D721Med (cell line): ENCODE results near the gene ELF5.

Experiments used
- DNase-seq: peaks from one replicate; pipeline ENCODE4 v3.0.0; 2011; ENCODE audit warnings: low spot score; ENCODE audit not compliant: insufficient read length
- FAIRE-seq: peaks from 2 replicates; lab custom pipeline; 2011; peaks lifted over from hg19 to GRCh38; lab: Jason Lieb, UNC
- CTCF ChIP-seq: IDR thresholded peaks from 2 replicates; pipeline ENCODE4 v1.5.1; 2012; ENCODE audit warnings: mild to moderate bottlenecking, control low read depth; ENCODE audit not compliant: insufficient read depth; ENCODE audit errors: missing control alignments

ELF5 gene

GRCh38 chr11:34512840-34513681 lies 533 bp downstream of the ELF5 start:
- TF ChIP-seq CTCF, result peak; percentile 56
- FAIRE-seq (no peak), DNase-seq (no peak)

- TF ChIP-seq CTCF, result no peak
- DNase-seq, result no peak
- FAIRE-seq, result no peak
Measured at GRCh38 chr11:34510673-34511072, 2.9 kb downstream of the ELF5 start.

- DNase-seq, result no peak
- no peak for FAIRE-seq
- TF ChIP-seq CTCF, result no peak
Measured at GRCh38 chr11:34510218-34510617, 3.4 kb downstream of the ELF5 start.

GRCh38 chr11:34509336-34509876 lies 4.2 kb downstream of the ELF5 start:
- no peak for FAIRE-seq
- no peak for DNase-seq
- no peak for TF ChIP-seq CTCF

GRCh38 chr11:34508524-34508923 lies 5.1 kb downstream of the ELF5 start:
- TF ChIP-seq CTCF, result no peak
- DNase-seq (no peak), FAIRE-seq (no peak)

- TF ChIP-seq CTCF, result no peak
- no peak for DNase-seq
- FAIRE-seq, result no peak
Measured at GRCh38 chr11:34507610-34508009, 6.0 kb downstream of the ELF5 start.

- FAIRE-seq (no peak), DNase-seq (no peak)
- no peak for TF ChIP-seq CTCF
Measured at GRCh38 chr11:34507156-34507555, 6.4 kb downstream of the ELF5 start.
